GM21737 (cell line): ENCODE measurements around the gene EEF1AKMT3.
"Not testable (repeated sequence)": the region's sequence is repeated elsewhere in the genome, so short reads cannot be mapped to it uniquely, and the experiment has no call there.

Source experiments
- ATAC-seq: cut with Tn5 transposase; IDR thresholded peaks from one replicate; pipeline ENCODE4 v1.9.1; 2021; ENCODE audit warnings: mild to moderate bottlenecking, moderate library complexity; ENCODE audit not compliant: unreplicated experiment

Gene EEF1AKMT3

GRCh38 chr12:57764662-57765002 lies 7.8 kb upstream of the EEF1AKMT3 start:
- ATAC-seq = no peak

- no peak for ATAC-seq
Observed at GRCh38 chr12:57765003-57765697, 7.3 kb upstream of the EEF1AKMT3 start.

DNA sequence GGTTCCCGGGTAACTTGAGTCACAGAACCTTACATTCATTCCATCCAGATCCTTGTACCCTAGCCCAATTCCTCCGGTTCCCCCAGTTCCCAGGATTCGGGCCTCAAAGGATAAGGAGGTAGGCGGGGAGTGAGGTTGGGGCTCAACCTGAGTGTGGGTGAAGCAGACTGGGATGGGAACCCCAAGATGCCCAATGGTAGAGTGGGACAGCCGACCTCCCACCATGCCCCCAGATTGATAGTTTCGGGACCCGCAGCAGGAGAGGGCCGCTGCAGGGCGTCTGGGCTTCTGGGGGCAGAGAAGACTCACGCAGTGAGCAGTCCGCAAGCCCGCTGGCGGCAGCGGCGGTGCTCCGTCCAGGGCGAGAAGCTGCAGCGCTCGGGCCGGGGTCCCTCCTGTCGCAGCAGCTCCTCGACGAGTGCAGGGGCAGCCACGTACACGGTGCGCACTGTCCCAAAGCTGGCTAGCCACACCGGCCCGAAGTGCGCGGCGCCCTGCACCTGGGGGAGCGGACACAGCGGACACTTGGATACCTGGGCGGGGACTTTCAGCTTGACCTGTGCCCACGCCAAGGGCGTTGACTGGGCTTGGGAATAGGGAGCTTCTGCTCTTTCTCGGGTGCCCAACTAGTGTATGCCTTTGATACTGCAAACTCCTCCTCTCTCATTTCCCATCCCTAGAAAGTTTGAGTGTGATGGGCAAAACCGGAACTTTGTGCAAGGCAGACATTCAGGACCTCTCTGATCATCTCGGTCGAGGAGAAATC lies 6.5 kb upstream of the EEF1AKMT3 start:
- ATAC-seq = no peak

GRCh38 chr12:57766464-57767304 lies 5.7 kb upstream of the EEF1AKMT3 start, which contains the start of gene CYP27B1:
TSS of gene CYP27B1 (minus strand) at chr12:57767078. CDS start at chr12:57767041, 37 bp downstream.
- no peak for ATAC-seq

- no peak for ATAC-seq
Observed at GRCh38 chr12:57767305-57767698, 5.1 kb upstream of the EEF1AKMT3 start.

DNA sequence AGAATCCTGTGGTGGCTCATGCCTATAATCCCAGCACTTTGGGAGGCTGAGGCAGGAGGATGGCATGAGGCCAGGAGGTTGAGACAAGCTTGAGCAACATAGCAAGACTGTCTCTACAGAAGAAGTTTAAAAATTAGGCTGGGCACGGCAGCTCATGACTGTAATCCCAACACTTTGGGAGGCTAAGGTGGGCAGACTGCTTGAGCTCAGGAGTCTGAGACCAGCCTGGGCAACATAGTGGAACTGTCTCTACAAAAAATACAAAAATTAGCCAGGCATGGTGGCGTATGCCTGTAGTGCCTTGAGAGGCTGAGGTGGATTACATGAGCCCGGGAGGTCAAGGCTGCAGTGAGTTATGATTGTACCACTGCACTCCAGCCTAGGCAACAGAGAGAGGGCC lies 4.5 kb upstream of the EEF1AKMT3 start:
- ATAC-seq = no peak

- no peak for ATAC-seq
Observed at GRCh38 chr12:57769594-57769993, 2.8 kb upstream of the EEF1AKMT3 start.

- ATAC-seq = no peak
Observed at GRCh38 chr12:57770734-57771133, 1.7 kb upstream of the EEF1AKMT3 start.

DNA sequence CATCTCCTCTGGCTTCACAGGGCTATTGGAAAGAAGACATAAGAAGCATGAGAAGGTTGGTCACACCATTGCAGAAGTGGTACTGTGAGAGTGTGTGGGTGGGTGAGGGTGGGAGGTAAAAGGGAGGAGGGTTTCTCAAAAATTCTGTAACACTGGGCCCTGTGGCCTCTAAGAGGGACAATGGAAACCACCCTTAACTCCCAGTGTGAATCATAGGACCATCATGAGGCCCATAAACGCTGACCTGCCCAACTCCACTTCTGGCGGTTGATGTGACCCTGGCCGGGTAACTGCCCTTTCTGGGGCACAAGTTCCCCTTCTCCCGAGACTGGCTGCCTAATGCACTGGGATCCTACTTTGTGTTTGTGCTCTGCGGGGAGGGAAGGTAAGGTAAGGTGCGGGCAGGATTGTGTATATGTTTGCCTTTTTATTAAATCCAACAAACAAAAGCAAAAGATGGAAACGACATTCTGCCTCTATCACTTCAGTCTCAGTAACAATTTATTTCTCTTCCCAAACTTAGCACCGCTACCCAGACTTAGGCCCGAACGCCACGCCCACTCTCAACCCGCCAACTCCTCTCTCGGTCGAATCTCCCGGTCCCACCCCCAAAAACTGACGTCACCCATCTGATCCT lies 1.1 kb upstream of the EEF1AKMT3 start:
- peak; percentile 62 for ATAC-seq

- ATAC-seq = peak; percentile 74
Observed at GRCh38 chr12:57771873-57772428, 463 bp upstream of the EEF1AKMT3 start, which contains the start of gene METTL1. TSS of gene METTL1 (minus strand) at chr12:57772105. CDS start at chr12:57772083, 22 bp downstream.

DNA sequence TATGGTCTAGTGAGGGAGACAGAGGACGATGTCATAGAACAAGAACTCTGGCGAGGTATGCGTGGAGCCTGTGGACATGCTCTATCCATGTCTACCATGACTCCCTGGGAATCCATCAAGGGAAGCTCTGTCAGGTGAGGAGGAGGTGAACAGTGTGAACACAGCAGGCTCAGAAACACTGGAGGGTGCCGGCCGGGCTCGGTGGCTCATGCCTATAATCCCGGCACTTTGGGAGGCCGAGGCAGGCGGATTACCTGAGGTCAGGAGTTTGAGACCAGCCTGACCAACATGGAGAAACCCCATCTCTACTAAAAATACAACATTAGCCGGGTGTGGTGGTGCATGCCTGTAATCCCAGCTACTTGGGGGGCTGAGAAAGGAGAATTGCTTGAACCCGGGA lies 2.2 kb downstream of the EEF1AKMT3 start:
- ATAC-seq = not testable (repeated sequence)

DNA sequence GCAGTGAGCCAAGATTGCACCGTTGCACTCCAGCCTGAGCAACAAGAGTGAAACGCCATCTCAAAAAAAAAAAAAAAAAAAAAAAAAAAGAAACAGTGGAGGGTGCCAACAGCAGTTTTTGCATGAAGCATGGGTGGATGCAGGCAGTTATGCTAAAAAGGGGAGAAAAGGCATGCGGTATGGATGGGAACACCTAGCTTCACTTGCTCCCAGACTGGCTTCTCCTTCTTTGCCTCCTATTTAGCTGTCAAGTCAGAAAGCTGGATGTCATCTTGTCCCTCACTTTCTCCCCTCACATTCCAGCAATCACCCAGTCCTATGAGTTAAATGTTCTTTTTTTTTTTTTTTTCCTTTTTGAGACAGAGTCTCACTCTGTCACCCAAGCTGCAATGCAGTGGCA lies 2.6 kb downstream of the EEF1AKMT3 start:
- ATAC-seq = no peak

GRCh38 chr12:57775563-57776246 lies 3.3 kb downstream of the EEF1AKMT3 start:
- ATAC-seq = no peak

- no peak for ATAC-seq
Observed at GRCh38 chr12:57776247-57776587, 3.8 kb downstream of the EEF1AKMT3 start.

GRCh38 chr12:57777367-57777766 lies 5.0 kb downstream of the EEF1AKMT3 start:
- no peak for ATAC-seq

GRCh38 chr12:57777911-57778310 lies 5.5 kb downstream of the EEF1AKMT3 start:
- no peak for ATAC-seq

GRCh38 chr12:57779736-57780135 lies 7.3 kb downstream of the EEF1AKMT3 start:
- ATAC-seq = no peak

DNA sequence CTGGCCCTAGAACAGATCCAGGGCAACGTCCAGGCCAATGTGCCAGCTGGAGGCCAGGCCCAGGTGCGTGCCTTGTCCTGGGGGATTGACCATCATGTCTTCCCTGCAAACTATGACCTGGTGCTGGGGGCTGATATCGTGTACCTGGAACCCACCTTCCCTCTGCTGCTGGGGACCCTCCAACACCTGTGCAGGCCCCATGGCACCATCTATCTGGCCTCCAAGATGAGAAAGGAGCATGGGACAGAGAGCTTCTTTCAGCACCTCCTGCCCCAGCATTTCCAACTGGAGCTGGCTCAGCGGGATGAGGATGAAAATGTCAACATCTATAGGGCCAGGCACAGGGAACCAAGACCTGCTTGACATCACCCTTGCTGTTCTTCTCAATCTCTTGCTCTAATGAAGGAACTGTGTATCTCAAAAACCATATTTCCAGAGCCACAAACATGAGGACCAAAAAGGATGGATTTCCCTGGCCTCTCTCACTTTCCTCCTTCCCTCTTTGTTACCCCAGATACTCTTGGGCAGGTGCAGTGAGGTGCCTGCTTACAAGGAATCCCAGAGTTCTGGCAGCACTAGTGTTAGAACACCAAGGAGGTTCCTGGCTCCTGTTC lies 8.0 kb downstream of the EEF1AKMT3 start:
- no peak for ATAC-seq

- no peak for ATAC-seq
Observed at GRCh38 chr12:57781244-57781643, 8.8 kb downstream of the EEF1AKMT3 start.

DNA sequence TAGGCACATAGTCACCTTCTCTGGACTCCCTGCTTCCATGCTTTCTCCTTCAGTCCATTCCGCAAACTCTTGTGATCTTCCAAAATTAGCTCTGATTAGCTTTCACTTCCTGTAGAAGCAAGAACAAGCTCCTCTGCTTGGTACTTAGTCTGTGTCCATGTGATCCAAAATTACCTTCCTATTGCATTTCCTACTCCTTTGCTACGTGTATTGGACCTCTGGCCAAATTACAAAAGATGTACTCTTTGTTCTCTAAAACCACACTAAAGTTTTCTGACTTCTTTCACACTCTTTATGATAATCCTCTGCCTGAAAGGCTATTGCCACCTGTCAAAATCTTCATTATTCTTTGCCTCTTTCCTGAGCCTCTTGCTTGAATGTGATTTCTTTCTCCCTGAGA lies 9.4 kb downstream of the EEF1AKMT3 start:
- ATAC-seq = no peak
